Measurements from ENCODE around the gene PACSIN2.

The PACSIN2 gene

DNA sequence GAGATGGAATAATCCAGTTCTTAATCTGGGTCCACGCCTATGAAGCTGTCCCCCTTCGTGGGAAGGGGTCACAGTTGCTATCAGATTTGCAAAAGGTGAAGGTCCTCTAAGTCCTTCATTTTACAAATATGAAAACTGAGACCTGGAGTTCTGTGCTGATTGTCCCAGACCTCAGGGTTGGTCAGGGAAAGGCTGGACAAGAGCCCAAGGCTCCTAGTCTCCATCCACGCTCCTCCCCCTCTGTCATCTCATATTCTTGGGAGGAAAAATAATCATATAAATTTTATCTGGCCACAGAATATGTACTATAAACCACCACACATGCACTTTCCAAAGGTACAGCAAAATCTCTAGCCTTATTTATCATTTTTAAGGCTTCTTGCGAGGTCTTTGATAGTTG, 5.5 kb downstream of the PACSIN2 start:
- TF ChIP-seq, protein P1, sequence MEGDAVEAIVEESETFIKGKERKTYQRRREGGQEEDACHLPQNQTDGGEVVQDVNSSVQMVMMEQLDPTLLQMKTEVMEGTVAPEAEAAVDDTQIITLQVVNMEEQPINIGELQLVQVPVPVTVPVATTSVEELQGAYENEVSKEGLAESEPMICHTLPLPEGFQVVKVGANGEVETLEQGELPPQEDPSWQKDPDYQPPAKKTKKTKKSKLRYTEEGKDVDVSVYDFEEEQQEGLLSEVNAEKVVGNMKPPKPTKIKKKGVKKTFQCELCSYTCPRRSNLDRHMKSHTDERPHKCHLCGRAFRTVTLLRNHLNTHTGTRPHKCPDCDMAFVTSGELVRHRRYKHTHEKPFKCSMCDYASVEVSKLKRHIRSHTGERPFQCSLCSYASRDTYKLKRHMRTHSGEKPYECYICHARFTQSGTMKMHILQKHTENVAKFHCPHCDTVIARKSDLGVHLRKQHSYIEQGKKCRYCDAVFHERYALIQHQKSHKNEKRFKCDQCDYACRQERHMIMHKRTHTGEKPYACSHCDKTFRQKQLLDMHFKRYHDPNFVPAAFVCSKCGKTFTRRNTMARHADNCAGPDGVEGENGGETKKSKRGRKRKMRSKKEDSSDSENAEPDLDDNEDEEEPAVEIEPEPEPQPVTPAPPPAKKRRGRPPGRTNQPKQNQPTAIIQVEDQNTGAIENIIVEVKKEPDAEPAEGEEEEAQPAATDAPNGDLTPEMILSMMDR (IDR thresholded peaks at IDR 0.05; ENCODE audit: low read depth, low read length) = no peak
- H3K4me3 ChIP-seq (ENCODE audit: low read depth, low read length) = no peak overlapping the region

- no peak overlapping the region for H3K4me3 ChIP-seq (ENCODE audit: low read depth, low read length)
- TF ChIP-seq, protein P1 (IDR thresholded peaks at IDR 0.05; ENCODE audit: low read depth, low read length) = no peak
These were observed 6.0 kb downstream of the PACSIN2 start for GRCh38 chr22:43008921-43009320.

- TF ChIP-seq, protein P1 (IDR thresholded peaks at IDR 0.05; ENCODE audit: low read depth, low read length) = no peak
These were observed 6.4 kb downstream of the PACSIN2 start for GRCh38 chr22:43008509-43008908.

DNA sequence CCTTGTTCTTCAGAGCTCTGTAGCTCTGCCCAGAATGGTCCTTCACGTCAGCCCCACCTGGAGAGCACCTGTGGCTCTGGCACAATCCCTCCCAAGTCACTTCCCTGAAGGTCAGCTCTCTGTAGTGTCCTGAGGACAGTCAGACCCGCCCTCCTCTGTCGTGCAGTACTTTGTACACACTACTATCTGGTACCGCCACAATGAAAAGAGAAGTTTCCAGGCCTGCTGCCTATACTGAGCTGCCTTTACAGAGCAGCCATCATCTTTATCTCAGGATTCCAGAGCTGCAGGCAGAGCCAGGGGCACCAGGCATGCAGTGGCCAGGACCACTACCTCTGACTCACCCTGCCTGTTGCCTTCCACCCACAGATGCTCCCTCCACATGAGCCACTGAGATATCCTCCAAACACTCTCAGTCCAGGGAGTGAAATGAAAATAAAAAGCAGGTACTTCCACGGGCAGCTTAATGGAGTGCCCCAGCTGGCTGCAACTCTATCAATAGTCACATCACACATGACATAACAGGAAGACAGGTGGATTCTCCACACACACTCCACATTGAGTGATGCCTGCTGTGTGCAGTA, 7.3 kb downstream of the PACSIN2 start:
- TF ChIP-seq, protein P1 (IDR thresholded peaks at IDR 0.05; ENCODE audit: low read depth, low read length) = no peak

More at GRCh38 chr22:43008509-43008908, 6.4 kb downstream of the PACSIN2 start:
- H3K4me3 ChIP-seq (ENCODE audit: low read depth, low read length) = no peak overlapping the region

DNA sequence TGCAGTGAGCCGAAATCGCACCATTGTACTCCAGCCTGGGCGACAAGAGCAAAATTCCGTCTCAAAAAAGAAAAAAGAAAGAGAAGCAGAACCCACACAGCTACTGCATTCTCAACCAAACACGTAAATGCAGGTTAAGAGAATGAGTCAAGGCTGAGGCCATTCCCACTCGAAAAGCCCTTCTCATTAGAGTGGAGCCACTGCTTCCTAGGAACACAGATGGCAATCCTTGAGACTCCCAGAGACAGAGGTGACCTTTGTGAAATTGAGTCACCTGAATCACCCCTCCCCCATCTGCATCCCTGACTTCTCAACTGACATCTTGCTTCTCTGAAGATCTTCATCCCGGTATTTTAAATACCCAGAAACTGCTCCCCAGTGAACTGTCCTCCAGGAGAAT, 8.2 kb downstream of the PACSIN2 start:
- TF ChIP-seq, protein P1 (IDR thresholded peaks at IDR 0.05; ENCODE audit: low read depth, low read length) = no peak
- H3K4me3 ChIP-seq (ENCODE audit: low read depth, low read length) = no peak overlapping the region

More for the DNA sequence above, 7.3 kb downstream of the PACSIN2 start:
- H3K4me3 ChIP-seq (ENCODE audit: low read depth, low read length) = no peak overlapping the region

DNA sequence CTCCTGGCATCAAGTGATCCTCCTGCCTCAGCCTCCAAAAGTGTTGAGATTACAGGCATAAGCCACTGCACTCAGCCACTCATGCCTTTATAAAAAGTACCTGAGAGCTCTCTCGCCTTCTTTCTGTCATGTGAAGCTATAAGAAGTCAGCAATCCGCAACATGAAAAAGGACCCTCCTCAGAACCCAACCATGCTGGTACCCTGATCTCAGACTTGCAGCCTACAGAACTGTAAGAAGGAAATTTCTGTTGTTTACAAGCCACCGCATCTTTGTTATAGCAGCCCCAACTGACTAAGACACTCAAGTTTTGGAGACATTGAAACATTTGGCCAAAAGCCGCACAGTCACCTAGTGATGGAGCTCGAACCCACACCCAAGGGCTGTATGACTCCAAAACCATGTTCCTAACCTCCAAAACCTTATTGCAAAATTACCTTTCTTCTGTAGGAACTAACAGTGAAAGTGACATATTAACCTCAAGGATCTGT, 8.9 kb downstream of the PACSIN2 start:
- TF ChIP-seq, protein P1 (IDR thresholded peaks at IDR 0.05; ENCODE audit: low read depth, low read length) = no peak
- no peak overlapping the region for H3K4me3 ChIP-seq (ENCODE audit: low read depth, low read length)

DNA sequence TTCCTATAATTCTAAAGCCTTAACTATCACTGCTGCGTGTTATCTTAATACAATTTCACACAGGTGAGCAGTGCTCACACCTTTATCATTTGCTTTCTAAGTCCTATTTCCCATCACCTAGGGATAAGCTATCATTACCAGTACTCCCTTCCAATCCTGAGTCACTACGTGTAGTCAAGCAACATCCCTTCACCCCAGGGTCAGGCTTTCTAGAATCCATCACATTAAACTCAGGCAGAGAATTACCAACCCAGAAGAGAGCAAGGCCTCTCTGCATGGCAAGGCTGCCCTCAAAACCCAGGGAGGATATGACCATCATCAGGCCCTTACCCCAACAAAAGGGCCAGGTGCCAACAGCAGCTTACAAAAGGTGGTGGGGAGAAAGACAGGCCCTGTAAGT, 9.8 kb downstream of the PACSIN2 start:
- H3K4me3 ChIP-seq (ENCODE audit: low read depth, low read length) = no peak overlapping the region
- TF ChIP-seq, protein P1 (IDR thresholded peaks at IDR 0.05; ENCODE audit: low read depth, low read length) = no peak

Measured in WI38 (cell line).